Left lung (tissue), 10 donors: ENCODE results near the gene PPP2R2B. TPM values are rescaled to one million over a fixed set of nuclear protein-coding genes. Genes with fewer than 3 reads are reported as not detected.

Experiments
- ATAC-seq: fragments of 200-7000 bp; cut with Tn5 transposase; one replicate; pipeline ENCODE4 v1.9.1; 2020; ENCODE audit warnings: moderate library complexity
- DNase-seq, 4 donors: peaks; one replicate each; pipeline ENCODE4 v3.0.0-alpha.2; 2013 to 2020
- H3K27ac ChIP-seq, 2 donors: fragments of 200-600 bp; sonication (generic) in 1 of 2; one replicate each; pipeline versions ENCODE4 v1.5.0 to v1.8.0; 2020 to 2021
- H3K27me3 ChIP-seq, 2 donors: fragments of 200-600 bp; sonication (generic) in 1 of 2; one replicate each; pipeline versions ENCODE4 v1.5.0 to v1.8.0; 2020 to 2021
- H3K36me3 ChIP-seq, 2 donors: fragments of 200-600 bp; sonication (generic) in 1 of 2; one replicate each; pipeline versions ENCODE4 v1.5.0 to v1.8.0; 2020 to 2021
- H3K4me1 ChIP-seq, 2 donors: fragments of 200-600 bp; one replicate each; pipeline ENCODE4 v1.8.0; 2021
- H3K4me3 ChIP-seq, 2 donors: fragments of 200-600 bp; sonication (generic) in 1 of 2; one replicate each; pipeline versions ENCODE4 v1.5.0 to v1.8.0; 2020 to 2021; ENCODE audit warnings: mild to moderate bottlenecking in 1 of 2
- H3K9me3 ChIP-seq, 2 donors: fragments of 200-600 bp; sonication (generic) in 1 of 2; one replicate each; pipeline versions ENCODE4 v1.5.0 to v1.8.0; 2020 to 2021
- CTCF ChIP-seq, 2 donors: fragments of 200-600 bp; sonication (generic) in 1 of 2; IDR thresholded peaks; one replicate each; pipeline versions ENCODE4 v1.5.0 to v1.8.0; 2021; ENCODE audit warnings: antibody characterized with exemption in 2 of 2
- intact Hi-C, 2 donors: fragments of 100-400 bp; cut with DNase I; formaldehyde crosslinking; loops; one replicate each; pipeline versions ENCODE4 v1.11.2 to v1.14.2; 2022
- polyA plus RNA-seq, 6 donors: library from polyadenylated mRNA; unstranded; fragments of 120-200 nt; gene quantifications; one replicate each; pipeline ENCODE4 v1.2.1, GENCODE V29; 2013; ENCODE audit not compliant: insufficient read length in 6 of 6
- total RNA-seq, 2 donors: library from RNA; stranded (reverse); fragmentation: NEBNext Ultra II Directional; extraction: Animal tissue kit (Norgen Biotek cat#: 25700); gene quantifications; one replicate each; pipeline ENCODE4 v1.2.1, GENCODE V29; 2021
- donor health status: DM: no; HTN: yes; CAD: no.
- donor health status: DM: no; HTN: no; CAD: no.

The PPP2R2B gene
- total and polyA plus RNA-seq, 8 donors: 0.23 to 1.5 (median 0.43) TPM

GRCh38 chr5:146607659-146608332 is 270.8 kb downstream of the PPP2R2B start:
- H3K27ac ChIP-seq: no peak overlapping the region
- DNase-seq (no peak), ATAC-seq (no peak)
- H3K4me3 ChIP-seq: no peak overlapping the region
- H3K27me3 ChIP-seq: peaks cover 0 to 9% of the 10 kb centered on the region in 2 donors
- intact Hi-C loops: no loop called here
- no peak for TF ChIP-seq CTCF (IDR thresholded peaks at IDR 0.05)
- H3K4me1 ChIP-seq: no peaks in the 10 kb centered on the region
- H3K36me3 ChIP-seq: no peaks in the 10 kb centered on the region
- H3K9me3 ChIP-seq: no peaks in the 10 kb centered on the region

- no peak for ATAC-seq
- no peaks in the 10 kb centered on the region for H3K36me3 ChIP-seq
Observed at GRCh38 chr5:146606893-146607292, 271.7 kb downstream of the PPP2R2B start.

GRCh38 chr5:146600376-146600775 is 278.2 kb downstream of the PPP2R2B start:
- no peak overlapping the region for H3K27ac ChIP-seq
- no peak for TF ChIP-seq CTCF (IDR thresholded peaks at IDR 0.05)
- intact Hi-C loops: no loop called here
- no peaks in the 10 kb centered on the region for H3K27me3 ChIP-seq
- no peak for ATAC-seq
- DNase-seq: no peak
- H3K36me3 ChIP-seq: no peaks in the 10 kb centered on the region
- no peak overlapping the region for H3K4me3 ChIP-seq
- no peaks in the 10 kb centered on the region for H3K4me1 ChIP-seq
- no peaks in the 10 kb centered on the region for H3K9me3 ChIP-seq

More at GRCh38 chr5:146606893-146607292, 271.7 kb downstream of the PPP2R2B start:
- no peak overlapping the region for H3K4me3 ChIP-seq
- H3K9me3 ChIP-seq: no peaks in the 10 kb centered on the region
- peaks cover 0 to 9% of the 10 kb centered on the region in 2 donors for H3K27me3 ChIP-seq
- TF ChIP-seq CTCF (IDR thresholded peaks at IDR 0.05): no peak
- no peak for DNase-seq
- no peaks in the 10 kb centered on the region for H3K4me1 ChIP-seq
- intact Hi-C loops: no loop called here
- H3K27ac ChIP-seq: no peak overlapping the region

GRCh38 chr5:146599261-146599660 is 279.3 kb downstream of the PPP2R2B start:
- no peaks in the 10 kb centered on the region for H3K36me3 ChIP-seq
- no peak for TF ChIP-seq CTCF (IDR thresholded peaks at IDR 0.05)
- ATAC-seq: no peak
- no peak overlapping the region for H3K4me3 ChIP-seq
- H3K27me3 ChIP-seq: no peaks in the 10 kb centered on the region
- H3K27ac ChIP-seq: no peak overlapping the region
- intact Hi-C loops: no loop called here
- no peaks in the 10 kb centered on the region for H3K9me3 ChIP-seq
- no peaks in the 10 kb centered on the region for H3K4me1 ChIP-seq
- DNase-seq: no peak

- no peaks in the 10 kb centered on the region for H3K4me1 ChIP-seq
- H3K27me3 ChIP-seq: no peaks in the 10 kb centered on the region
- no peaks in the 10 kb centered on the region for H3K9me3 ChIP-seq
- intact Hi-C loops: no loop called here
- no peak overlapping the region for H3K4me3 ChIP-seq
- no peaks in the 10 kb centered on the region for H3K36me3 ChIP-seq
- DNase-seq (no peak), ATAC-seq (no peak)
- no peak for TF ChIP-seq CTCF (IDR thresholded peaks at IDR 0.05)
- H3K27ac ChIP-seq: no peak overlapping the region
Observed at GRCh38 chr5:146595088-146595487, 283.5 kb downstream of the PPP2R2B start.
